WTC11 (cell line): Measurements from ENCODE around the gene NELL2.

ENCODE experiments used
- ETV6 ChIP-seq: sonication (generic); formaldehyde crosslinking; IDR thresholded peaks from 2 replicates; pipeline ENCODE4 v1.8.1; 2022; ENCODE audit warnings: mild to moderate bottlenecking, missing genetic modification reagents
- FOXK1 ChIP-seq: sonication (generic); formaldehyde crosslinking; IDR thresholded peaks from 2 replicates; pipeline ENCODE4 v1.8.0; 2022; ENCODE audit warnings: mild to moderate bottlenecking, moderate library complexity, missing genetic modification reagents
- RELA ChIP-seq: sonication (generic); formaldehyde crosslinking; IDR thresholded peaks from 2 replicates; pipeline ENCODE4 v1.8.1; 2022; ENCODE audit warnings: missing genetic modification reagents, mild to moderate bottlenecking, borderline replicate concordance
- SP1 ChIP-seq: sonication (generic); formaldehyde crosslinking; conservative IDR thresholded peaks from 2 replicates; pipeline ENCODE4 v1.8.1; 2022; ENCODE audit warnings: missing genetic modification reagents
- ZNF121 ChIP-seq: sonication (generic); formaldehyde crosslinking; IDR thresholded peaks from 2 replicates; pipeline ENCODE4 v1.8.0; 2023; ENCODE audit warnings: missing genetic modification reagents
- ZNF416 ChIP-seq: fragments of 250-450 bp; sonication (Bioruptor Pico); IDR thresholded peaks from 2 replicates; pipeline ENCODE4 v1.9.0; 2021; ENCODE audit warnings: mild to moderate bottlenecking, inconsistent platforms
- TF ChIP-seq, protein P1 (sequence below): sonication (generic); formaldehyde crosslinking; IDR thresholded peaks from 2 replicates; pipeline ENCODE4 v1.8.0; 2023; ENCODE audit warnings: mild to moderate bottlenecking, missing genetic modification reagents
- TF ChIP-seq, protein P2 (sequence below): sonication (generic); formaldehyde crosslinking; IDR thresholded peaks from 2 replicates; pipeline ENCODE4 v1.8.0; 2023; ENCODE audit warnings: missing genetic modification reagents
- TF ChIP-seq, protein P3 (sequence below): fragments of 200-600 bp; IDR thresholded peaks from 2 replicates; pipeline ENCODE4 v1.8.0; 2022; ENCODE audit warnings: antibody characterized with exemption
- TF ChIP-seq, protein P4 (sequence below): sonication (generic); formaldehyde crosslinking; IDR thresholded peaks from 2 replicates; pipeline ENCODE4 v1.8.0; 2022; ENCODE audit warnings: mild to moderate bottlenecking, missing genetic modification reagents
- TF ChIP-seq, protein P5 (sequence below): fragments of 250-450 bp; sonication (Bioruptor Pico); IDR thresholded peaks from 2 replicates; pipeline ENCODE4 v1.9.0; 2021; ENCODE audit warnings: mild to moderate bottlenecking
- TF ChIP-seq, protein P6 (sequence below): sonication (generic); formaldehyde crosslinking; IDR thresholded peaks from 2 replicates; pipeline ENCODE4 v1.8.0; 2022; ENCODE audit warnings: mild to moderate bottlenecking, missing genetic modification reagents
- TF ChIP-seq, protein P7 (sequence below): sonication (generic); formaldehyde crosslinking; IDR thresholded peaks from 2 replicates; pipeline ENCODE4 v1.8.1; 2022; ENCODE audit warnings: low read depth, mild to moderate bottlenecking, moderate library complexity, missing genetic modification reagents, borderline replicate concordance

DNA sequence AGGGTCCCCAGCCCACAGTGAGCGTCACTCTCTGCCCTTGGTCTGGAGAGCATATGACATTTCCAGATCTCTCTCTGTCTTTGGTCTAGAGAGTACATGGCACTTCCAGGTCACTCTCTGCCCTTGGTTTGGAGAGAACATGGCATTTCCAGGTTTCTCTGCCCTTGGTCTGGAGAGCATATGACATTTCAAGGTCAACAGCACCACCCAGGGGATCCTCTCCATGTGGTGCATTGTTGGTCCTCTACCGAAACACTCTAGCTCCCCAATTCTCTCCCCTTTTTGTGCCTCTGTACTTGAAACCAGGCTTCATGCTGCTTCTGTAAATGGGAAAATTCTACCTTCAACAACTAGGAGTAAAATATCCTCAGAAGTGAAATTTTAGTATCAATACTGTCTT, 399.4 kb downstream of the NELL2 start:
- TF ChIP-seq, protein P1, sequence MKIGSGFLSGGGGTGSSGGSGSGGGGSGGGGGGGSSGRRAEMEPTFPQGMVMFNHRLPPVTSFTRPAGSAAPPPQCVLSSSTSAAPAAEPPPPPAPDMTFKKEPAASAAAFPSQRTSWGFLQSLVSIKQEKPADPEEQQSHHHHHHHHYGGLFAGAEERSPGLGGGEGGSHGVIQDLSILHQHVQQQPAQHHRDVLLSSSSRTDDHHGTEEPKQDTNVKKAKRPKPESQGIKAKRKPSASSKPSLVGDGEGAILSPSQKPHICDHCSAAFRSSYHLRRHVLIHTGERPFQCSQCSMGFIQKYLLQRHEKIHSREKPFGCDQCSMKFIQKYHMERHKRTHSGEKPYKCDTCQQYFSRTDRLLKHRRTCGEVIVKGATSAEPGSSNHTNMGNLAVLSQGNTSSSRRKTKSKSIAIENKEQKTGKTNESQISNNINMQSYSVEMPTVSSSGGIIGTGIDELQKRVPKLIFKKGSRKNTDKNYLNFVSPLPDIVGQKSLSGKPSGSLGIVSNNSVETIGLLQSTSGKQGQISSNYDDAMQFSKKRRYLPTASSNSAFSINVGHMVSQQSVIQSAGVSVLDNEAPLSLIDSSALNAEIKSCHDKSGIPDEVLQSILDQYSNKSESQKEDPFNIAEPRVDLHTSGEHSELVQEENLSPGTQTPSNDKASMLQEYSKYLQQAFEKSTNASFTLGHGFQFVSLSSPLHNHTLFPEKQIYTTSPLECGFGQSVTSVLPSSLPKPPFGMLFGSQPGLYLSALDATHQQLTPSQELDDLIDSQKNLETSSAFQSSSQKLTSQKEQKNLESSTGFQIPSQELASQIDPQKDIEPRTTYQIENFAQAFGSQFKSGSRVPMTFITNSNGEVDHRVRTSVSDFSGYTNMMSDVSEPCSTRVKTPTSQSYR (CRISPR knock-in tag) = no peak
- TF ChIP-seq FOXK1 (CRISPR knock-in tag) (no peak), ZNF121 (CRISPR knock-in tag) (no peak), RELA (CRISPR knock-in tag) (no peak), ZNF416 (no peak), SP1 (CRISPR knock-in tag) (no peak), ETV6 (CRISPR knock-in tag) (no peak)
- TF ChIP-seq, protein P2, sequence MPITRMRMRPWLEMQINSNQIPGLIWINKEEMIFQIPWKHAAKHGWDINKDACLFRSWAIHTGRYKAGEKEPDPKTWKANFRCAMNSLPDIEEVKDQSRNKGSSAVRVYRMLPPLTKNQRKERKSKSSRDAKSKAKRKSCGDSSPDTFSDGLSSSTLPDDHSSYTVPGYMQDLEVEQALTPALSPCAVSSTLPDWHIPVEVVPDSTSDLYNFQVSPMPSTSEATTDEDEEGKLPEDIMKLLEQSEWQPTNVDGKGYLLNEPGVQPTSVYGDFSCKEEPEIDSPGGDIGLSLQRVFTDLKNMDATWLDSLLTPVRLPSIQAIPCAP (CRISPR knock-in tag) = no peak
- TF ChIP-seq, protein P3, sequence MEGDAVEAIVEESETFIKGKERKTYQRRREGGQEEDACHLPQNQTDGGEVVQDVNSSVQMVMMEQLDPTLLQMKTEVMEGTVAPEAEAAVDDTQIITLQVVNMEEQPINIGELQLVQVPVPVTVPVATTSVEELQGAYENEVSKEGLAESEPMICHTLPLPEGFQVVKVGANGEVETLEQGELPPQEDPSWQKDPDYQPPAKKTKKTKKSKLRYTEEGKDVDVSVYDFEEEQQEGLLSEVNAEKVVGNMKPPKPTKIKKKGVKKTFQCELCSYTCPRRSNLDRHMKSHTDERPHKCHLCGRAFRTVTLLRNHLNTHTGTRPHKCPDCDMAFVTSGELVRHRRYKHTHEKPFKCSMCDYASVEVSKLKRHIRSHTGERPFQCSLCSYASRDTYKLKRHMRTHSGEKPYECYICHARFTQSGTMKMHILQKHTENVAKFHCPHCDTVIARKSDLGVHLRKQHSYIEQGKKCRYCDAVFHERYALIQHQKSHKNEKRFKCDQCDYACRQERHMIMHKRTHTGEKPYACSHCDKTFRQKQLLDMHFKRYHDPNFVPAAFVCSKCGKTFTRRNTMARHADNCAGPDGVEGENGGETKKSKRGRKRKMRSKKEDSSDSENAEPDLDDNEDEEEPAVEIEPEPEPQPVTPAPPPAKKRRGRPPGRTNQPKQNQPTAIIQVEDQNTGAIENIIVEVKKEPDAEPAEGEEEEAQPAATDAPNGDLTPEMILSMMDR = no peak
- TF ChIP-seq, protein P4, sequence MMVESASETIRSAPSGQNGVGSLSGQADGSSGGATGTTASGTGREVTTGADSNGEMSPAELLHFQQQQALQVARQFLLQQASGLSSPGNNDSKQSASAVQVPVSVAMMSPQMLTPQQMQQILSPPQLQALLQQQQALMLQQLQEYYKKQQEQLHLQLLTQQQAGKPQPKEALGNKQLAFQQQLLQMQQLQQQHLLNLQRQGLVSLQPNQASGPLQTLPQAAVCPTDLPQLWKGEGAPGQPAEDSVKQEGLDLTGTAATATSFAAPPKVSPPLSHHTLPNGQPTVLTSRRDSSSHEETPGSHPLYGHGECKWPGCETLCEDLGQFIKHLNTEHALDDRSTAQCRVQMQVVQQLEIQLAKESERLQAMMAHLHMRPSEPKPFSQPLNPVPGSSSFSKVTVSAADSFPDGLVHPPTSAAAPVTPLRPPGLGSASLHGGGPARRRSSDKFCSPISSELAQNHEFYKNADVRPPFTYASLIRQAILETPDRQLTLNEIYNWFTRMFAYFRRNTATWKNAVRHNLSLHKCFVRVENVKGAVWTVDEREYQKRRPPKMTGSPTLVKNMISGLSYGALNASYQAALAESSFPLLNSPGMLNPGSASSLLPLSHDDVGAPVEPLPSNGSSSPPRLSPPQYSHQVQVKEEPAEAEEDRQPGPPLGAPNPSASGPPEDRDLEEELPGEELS = no peak
- TF ChIP-seq, protein P5, sequence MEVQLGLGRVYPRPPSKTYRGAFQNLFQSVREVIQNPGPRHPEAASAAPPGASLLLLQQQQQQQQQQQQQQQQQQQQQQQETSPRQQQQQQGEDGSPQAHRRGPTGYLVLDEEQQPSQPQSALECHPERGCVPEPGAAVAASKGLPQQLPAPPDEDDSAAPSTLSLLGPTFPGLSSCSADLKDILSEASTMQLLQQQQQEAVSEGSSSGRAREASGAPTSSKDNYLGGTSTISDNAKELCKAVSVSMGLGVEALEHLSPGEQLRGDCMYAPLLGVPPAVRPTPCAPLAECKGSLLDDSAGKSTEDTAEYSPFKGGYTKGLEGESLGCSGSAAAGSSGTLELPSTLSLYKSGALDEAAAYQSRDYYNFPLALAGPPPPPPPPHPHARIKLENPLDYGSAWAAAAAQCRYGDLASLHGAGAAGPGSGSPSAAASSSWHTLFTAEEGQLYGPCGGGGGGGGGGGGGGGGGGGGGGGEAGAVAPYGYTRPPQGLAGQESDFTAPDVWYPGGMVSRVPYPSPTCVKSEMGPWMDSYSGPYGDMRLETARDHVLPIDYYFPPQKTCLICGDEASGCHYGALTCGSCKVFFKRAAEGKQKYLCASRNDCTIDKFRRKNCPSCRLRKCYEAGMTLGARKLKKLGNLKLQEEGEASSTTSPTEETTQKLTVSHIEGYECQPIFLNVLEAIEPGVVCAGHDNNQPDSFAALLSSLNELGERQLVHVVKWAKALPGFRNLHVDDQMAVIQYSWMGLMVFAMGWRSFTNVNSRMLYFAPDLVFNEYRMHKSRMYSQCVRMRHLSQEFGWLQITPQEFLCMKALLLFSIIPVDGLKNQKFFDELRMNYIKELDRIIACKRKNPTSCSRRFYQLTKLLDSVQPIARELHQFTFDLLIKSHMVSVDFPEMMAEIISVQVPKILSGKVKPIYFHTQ = no peak
- TF ChIP-seq, protein P6, sequence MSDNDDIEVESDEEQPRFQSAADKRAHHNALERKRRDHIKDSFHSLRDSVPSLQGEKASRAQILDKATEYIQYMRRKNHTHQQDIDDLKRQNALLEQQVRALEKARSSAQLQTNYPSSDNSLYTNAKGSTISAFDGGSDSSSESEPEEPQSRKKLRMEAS (CRISPR knock-in tag) = no peak
- TF ChIP-seq, protein P7, sequence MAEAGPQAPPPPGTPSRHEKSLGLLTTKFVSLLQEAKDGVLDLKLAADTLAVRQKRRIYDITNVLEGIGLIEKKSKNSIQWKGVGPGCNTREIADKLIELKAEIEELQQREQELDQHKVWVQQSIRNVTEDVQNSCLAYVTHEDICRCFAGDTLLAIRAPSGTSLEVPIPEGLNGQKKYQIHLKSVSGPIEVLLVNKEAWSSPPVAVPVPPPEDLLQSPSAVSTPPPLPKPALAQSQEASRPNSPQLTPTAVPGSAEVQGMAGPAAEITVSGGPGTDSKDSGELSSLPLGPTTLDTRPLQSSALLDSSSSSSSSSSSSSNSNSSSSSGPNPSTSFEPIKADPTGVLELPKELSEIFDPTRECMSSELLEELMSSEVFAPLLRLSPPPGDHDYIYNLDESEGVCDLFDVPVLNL = no peak
